HFF-Myc (cell line): ENCODE data around the gene ADAMTS17.

Experiments
- DNase-seq: peaks from one replicate; pipeline ENCODE4 v3.0.0-alpha.2; 2011; ENCODE audit warnings: low read depth; ENCODE audit errors: extremely low read depth
- H3K4me3 ChIP-seq: replicated peaks from 2 replicates; pipeline ENCODE4 v1.5.1; 2011; ENCODE audit warnings: low read depth, mild to moderate bottlenecking, control low read depth, low read length
- TF ChIP-seq, protein P1 (sequence below): IDR thresholded peaks from 2 replicates; pipeline ENCODE4 v1.5.1; 2012; ENCODE audit warnings: mild to moderate bottlenecking, low read depth, low read length, control low read depth; ENCODE audit errors: missing control alignments

The ADAMTS17 gene

DNA sequence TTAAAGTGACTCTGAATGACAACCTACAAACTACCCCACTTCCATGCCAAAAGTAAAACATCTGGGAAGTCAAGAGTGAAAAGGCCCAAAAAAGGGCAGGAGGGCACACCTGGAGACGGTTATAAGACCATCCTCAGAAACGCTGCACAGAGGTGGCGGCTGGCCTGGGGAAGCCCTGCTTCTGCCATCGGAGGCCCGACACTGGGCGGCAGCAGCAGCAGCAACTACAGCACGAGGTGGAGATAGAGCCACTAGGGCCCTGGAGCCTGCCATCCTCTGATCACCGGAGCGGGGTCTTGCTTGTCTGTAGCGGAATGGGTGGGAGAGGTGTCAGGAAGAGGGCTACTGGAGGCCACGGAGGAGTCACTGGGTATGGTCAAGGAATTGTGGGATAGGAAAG, 283.3 kb downstream of the ADAMTS17 start:
- DNase-seq: no peak
- H3K4me3 ChIP-seq: no peak overlapping the region
- TF ChIP-seq, protein P1, sequence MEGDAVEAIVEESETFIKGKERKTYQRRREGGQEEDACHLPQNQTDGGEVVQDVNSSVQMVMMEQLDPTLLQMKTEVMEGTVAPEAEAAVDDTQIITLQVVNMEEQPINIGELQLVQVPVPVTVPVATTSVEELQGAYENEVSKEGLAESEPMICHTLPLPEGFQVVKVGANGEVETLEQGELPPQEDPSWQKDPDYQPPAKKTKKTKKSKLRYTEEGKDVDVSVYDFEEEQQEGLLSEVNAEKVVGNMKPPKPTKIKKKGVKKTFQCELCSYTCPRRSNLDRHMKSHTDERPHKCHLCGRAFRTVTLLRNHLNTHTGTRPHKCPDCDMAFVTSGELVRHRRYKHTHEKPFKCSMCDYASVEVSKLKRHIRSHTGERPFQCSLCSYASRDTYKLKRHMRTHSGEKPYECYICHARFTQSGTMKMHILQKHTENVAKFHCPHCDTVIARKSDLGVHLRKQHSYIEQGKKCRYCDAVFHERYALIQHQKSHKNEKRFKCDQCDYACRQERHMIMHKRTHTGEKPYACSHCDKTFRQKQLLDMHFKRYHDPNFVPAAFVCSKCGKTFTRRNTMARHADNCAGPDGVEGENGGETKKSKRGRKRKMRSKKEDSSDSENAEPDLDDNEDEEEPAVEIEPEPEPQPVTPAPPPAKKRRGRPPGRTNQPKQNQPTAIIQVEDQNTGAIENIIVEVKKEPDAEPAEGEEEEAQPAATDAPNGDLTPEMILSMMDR: no peak

DNA sequence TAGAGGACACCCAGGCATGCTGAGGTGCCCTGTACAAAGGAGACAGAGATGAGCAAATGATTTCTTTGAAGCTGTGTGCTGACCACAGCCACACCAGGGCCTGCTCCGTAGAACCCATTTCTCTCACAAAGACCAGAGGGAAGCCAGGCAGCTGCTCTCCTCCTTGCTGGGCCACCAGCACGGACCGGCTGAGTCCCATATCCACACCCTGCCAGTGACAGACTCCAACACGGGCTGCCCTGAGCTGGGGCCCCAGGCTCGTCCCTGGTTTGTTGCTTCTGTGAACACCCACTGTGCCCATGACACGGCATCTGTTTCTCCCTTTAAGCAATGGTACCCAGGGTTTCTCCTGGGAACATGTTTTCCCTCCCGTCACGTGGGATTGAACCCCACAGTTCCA, 284.5 kb downstream of the ADAMTS17 start:
- DNase-seq: no peak
- H3K4me3 ChIP-seq: no peak overlapping the region
- TF ChIP-seq, protein P1: no peak

DNA sequence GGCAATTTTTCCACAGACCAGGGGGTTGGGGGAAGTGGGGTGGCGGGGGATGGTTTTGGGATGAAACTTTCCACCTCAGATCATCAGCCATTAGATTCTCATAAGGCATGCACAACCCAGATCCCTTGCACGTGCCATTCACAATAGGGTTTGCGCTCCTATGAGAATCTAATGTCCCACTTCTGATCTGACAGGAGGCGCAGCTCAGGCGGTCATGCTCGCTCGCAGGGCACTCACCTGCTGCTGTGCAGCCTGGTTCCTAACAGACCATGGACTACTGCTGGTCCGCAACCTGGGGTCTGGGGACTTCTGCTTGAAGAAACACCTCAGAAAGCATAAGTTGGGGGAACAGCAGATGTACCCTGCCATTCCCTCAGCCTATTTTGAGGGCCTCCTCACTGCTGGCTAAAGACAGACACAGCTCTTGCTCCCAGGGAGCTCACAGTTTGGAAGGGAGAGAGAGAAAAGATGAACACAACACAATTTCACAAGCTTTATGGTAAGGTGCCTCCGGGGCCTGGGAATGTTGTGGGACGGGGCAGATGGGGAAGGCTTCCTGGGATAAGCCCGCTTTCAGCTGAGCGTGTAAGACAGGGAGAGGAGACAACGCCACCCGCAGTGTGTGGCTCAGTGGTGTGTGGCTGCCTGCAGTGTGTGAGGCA, 285.2 kb downstream of the ADAMTS17 start:
- no peak for DNase-seq
- TF ChIP-seq, protein P1: no peak
- H3K4me3 ChIP-seq: no peak overlapping the region

DNA sequence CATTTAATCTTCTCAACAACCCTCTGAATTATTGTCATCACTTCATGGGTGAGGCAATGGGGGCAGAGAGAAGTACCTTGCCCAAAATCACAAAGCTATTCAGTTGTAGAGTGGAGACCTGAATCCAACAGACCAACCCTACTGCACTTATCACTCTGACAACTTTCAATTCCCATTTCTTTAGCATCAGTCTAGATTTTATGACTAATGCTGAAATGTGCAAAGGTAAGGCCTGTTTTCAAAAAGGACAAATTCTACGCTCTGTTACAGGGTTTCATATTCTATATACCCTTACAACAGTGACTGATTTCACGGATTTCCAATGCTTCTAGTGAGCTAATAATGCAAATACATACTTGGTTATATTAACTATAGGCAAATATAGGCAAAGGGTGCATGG, 286.0 kb downstream of the ADAMTS17 start:
- TF ChIP-seq, protein P1: no peak
- H3K4me3 ChIP-seq: no peak overlapping the region
- no peak for DNase-seq

DNA sequence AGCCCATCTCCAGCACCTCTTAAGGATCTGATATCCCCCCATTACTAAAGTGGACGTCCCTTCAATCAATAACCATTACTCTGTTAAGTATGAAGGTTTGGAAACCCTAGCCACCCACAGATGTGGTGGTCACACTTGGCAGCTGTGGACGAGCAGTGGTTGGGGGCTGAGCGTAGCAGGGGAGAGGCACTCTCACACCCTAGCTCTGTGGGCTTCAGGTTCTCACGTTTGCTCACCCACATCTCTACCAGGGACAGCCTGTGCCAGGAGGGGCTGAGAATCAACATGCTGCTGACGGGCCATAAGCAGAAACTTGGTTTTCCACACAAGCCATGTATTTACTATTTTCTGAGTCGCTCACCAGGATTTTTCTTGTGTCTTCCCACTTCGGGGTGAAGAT, 287.2 kb downstream of the ADAMTS17 start:
- DNase-seq: no peak
- TF ChIP-seq, protein P1: no peak
- H3K4me3 ChIP-seq: no peak overlapping the region

DNA sequence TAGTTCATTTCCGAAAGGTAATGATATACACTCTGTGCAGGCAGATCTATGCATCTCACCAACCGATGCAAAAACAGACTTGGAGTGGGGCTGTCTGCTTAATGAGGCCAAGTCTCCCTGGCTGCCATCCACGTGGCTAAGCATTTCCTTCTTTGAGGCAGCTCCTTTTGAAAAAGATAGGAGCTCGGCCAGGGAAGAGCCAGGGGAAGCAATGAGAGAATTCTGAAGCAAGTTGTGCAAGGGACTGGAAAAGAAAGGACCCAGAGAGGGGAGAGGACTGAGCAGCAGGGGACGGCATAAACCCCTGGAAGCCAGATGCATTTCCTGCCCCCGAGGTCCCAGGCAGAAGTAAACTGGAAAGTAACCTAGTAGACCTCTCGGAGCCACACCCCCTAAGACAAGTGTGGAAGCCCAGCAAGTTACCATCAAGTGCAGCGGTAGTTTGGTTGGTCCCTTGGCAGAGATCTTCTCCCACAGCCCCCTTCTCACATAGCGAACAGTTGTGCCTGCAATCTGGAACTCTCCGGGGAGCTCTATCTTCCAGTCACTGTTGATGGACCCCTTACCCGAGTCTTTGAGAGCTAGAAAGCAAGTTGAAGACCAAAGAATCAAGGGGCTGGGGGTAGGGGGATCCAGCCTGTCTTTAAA, 288.2 kb downstream of the ADAMTS17 start:
- H3K4me3 ChIP-seq: no peak overlapping the region
- TF ChIP-seq, protein P1: no peak
- DNase-seq: no peak
